Calu3 (cell line): ENCODE measurements around the gene C12orf60. TPM values are rescaled to one million over a fixed set of nuclear protein-coding genes. Genes with fewer than 3 reads are reported as not detected.
A peak's percentile ranks its signal among the peaks of the same experiment; 100 is the strongest.

Experiments
- BruUV-seq: library from RNA; stranded (reverse); fragments of 400-500 nt; replicated peaks from 2 replicates; lab custom pipeline; 2021; lab: Mats Ljungman, UMichigan
- CTCF ChIA-PET: fragments of 300-600 bp; sonication (Branson Sonifier 250); formaldehyde crosslinking; loops from one replicate; lab custom pipeline; 2022; ENCODE audit warnings: antibody characterized with exemption; lab: Charles Lee
- DNase-seq: peaks from one replicate; pipeline ENCODE4 v3.0.0; 2022
- H3K27ac Mint-ChIP-seq: one replicate; pipeline ENCODE4 v1.8.0; 2022; ENCODE audit warnings: mixed read lengths; ENCODE audit not compliant: unreplicated experiment
- H3K27me3 Mint-ChIP-seq: one replicate; pipeline ENCODE4 v1.8.0; 2022; ENCODE audit warnings: mixed read lengths; ENCODE audit not compliant: unreplicated experiment
- H3K36me3 Mint-ChIP-seq: one replicate; pipeline ENCODE4 v1.8.0; 2022; ENCODE audit warnings: mild to moderate bottlenecking, moderate library complexity, mixed read lengths; ENCODE audit not compliant: insufficient read depth, unreplicated experiment
- H3K4me1 Mint-ChIP-seq: one replicate; pipeline ENCODE4 v1.8.0; 2022; ENCODE audit warnings: mild to moderate bottlenecking, low read depth, mixed read lengths; ENCODE audit not compliant: unreplicated experiment
- H3K4me3 Mint-ChIP-seq: one replicate; pipeline ENCODE4 v1.8.0; 2022; ENCODE audit warnings: mild to moderate bottlenecking, low read depth, moderate library complexity, mixed read lengths; ENCODE audit not compliant: unreplicated experiment
- H3K9me3 Mint-ChIP-seq: one replicate; pipeline ENCODE4 v1.8.0; 2022; ENCODE audit warnings: low read depth, mixed read lengths; ENCODE audit not compliant: unreplicated experiment
- intact Hi-C: fragments of 100-400 bp; cut with micrococcal nuclease; formaldehyde crosslinking; loops from one replicate; pipeline ENCODE4 v1.10.0; 2022; ENCODE audit not compliant: unreplicated experiment
- total RNA-seq: library from RNA; stranded (reverse); gene quantifications from 2 replicates; pipeline ENCODE4 v1.2.3, GENCODE V29; 2022
- TF ChIP-seq, protein P1 (sequence below): fragments of 200-600 bp; IDR thresholded peaks from one replicate; pipeline ENCODE4 v1.8.0; 2022; ENCODE audit warnings: antibody characterized with exemption; ENCODE audit not compliant: unreplicated experiment

The C12orf60 gene
- total RNA-seq, 1 experiment from 2014 or later = 1.2 TPM

DNA sequence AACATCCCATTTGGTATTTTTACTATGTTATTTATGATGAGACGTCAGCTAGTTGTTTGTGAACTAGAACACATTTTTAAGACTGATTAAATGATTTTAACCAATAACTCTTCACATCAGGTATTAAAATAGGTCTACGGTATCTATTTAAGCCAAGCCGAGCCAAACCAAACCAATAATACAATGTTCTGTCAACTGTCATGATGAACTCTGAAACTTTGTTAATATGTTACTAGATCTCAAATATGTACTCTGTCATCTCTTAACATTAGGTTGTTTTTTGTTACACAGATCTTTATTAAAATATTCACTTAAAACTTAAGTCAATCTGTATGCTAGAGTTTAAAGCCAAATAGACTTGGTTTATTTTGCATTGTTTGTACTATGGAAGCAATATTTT lies 38.8 kb downstream of the C12orf60 start:
- intact Hi-C loops = loop anchor here (10.0 kb wide), 1 partner anchor 312 kb away; no protein-coding TSS in a partner anchor
- TF ChIP-seq, protein P1, sequence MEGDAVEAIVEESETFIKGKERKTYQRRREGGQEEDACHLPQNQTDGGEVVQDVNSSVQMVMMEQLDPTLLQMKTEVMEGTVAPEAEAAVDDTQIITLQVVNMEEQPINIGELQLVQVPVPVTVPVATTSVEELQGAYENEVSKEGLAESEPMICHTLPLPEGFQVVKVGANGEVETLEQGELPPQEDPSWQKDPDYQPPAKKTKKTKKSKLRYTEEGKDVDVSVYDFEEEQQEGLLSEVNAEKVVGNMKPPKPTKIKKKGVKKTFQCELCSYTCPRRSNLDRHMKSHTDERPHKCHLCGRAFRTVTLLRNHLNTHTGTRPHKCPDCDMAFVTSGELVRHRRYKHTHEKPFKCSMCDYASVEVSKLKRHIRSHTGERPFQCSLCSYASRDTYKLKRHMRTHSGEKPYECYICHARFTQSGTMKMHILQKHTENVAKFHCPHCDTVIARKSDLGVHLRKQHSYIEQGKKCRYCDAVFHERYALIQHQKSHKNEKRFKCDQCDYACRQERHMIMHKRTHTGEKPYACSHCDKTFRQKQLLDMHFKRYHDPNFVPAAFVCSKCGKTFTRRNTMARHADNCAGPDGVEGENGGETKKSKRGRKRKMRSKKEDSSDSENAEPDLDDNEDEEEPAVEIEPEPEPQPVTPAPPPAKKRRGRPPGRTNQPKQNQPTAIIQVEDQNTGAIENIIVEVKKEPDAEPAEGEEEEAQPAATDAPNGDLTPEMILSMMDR = no peak
- Mint-ChIP-seq H3K27ac (no peak overlapping the region), H3K4me1 (peaks cover 12% of the 10 kb centered on the region), H3K27me3 (no peaks in the 10 kb centered on the region), H3K36me3 (no peaks in the 10 kb centered on the region), H3K9me3 (no peaks in the 10 kb centered on the region), H3K4me3 (no peak overlapping the region)
- no peak for DNase-seq
- CTCF ChIA-PET = no interaction called here
- no TSS peak for BruUV-seq

DNA sequence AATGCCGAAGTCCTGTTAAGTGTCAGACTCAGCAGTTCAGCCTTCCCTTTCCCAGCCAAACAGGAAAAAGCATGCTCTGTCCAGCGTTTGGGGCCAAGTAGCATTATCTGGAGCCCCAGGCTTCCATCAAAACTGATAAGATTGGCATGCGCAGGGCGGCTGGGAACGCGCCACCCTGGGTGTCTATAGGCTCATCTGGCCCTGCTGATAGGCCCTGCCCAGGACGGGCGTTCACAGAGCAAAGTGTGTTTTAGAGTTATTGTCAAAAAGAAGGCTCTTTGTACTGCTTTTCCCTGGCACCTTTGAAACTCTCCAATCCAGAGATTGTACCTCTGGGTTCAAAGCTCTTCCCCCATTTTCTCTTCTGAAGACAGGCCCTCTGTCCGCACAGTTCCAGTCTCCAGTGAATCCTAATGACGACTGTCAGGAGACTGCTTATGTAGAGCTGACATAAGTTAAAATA lies 40.0 kb downstream of the C12orf60 start, which contains the start of gene ART4:
Gene ART4 (minus strand): TSS at position 102 of the 463 bp plus-strand sequence. CDS start 413 bp downstream, outside the sequence.
- intact Hi-C loops = loop anchor here (10.0 kb wide), 1 partner anchor 311 kb away; no protein-coding TSS in a partner anchor
- Mint-ChIP-seq H3K27ac (no peak within 1 kb of the TSS), H3K27me3 (no peaks in the 10 kb centered on the region), H3K9me3 (no peaks in the 10 kb centered on the region), H3K4me3 (no peak within 1 kb of the TSS), H3K36me3 (no peaks in the 10 kb centered on the region), H3K4me1 (peaks cover 12% of the 10 kb centered on the region)
- no peak for DNase-seq
- CTCF ChIA-PET = no interaction called here
- TF ChIP-seq, protein P1 = no peak
- BruUV-seq = no TSS peak

DNA sequence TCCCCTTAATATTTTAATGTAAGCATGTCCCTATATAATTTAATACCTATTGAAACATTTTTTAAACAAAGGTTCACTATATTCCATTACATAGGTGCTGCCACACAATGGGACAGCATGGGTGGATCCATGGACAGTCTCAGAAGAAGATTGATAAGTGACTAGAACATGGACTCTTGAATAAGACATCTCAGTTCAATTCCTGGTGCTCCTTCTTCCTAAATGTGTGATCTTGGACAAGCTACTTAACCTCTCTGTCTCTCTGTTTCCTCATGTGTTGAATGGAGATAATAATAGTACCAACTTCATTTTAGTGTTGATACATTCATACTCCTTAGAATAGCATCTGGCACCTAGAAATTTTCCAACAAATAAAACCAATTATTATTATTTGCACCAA lies 40.9 kb downstream of the C12orf60 start:
- no peaks in the 10 kb centered on the region for H3K9me3 Mint-ChIP-seq
- TF ChIP-seq, protein P1 = no peak
- no peak overlapping the region for H3K4me3 Mint-ChIP-seq
- no peak overlapping the region for H3K27ac Mint-ChIP-seq
- peaks cover 13% of the 10 kb centered on the region for H3K4me1 Mint-ChIP-seq
- intact Hi-C loops = loop anchor here (10.0 kb wide), 1 partner anchor 310 kb away; no protein-coding TSS in a partner anchor
- DNase-seq = no peak
- no peaks in the 10 kb centered on the region for H3K27me3 Mint-ChIP-seq
- CTCF ChIA-PET = no interaction called here
- H3K36me3 Mint-ChIP-seq = no peaks in the 10 kb centered on the region
- BruUV-seq = no TSS peak

DNA sequence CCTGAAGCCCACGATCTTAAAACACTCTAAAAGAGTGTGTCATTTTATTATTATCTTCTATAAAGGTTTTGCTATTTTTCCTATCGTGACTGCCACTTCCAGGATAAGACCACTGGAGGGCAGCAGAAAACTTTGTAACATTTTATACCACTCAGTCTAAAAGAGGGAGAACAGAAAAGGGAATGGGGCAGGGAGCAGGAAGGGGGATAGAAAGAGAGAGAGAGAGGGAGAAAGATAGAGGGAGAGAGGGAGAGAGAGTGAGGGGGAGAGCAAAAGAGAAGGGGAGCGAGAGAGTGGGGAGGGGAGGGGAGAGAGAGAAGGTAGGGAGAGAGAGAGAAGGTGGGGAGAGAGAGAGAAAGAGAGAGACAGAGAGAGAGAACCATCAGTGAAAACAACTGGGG lies 41.9 kb downstream of the C12orf60 start:
- Mint-ChIP-seq H3K4me3 (no peak overlapping the region), H3K27me3 (no peaks in the 10 kb centered on the region), H3K27ac (peak overlapping the region; percentile 12), H3K9me3 (no peaks in the 10 kb centered on the region), H3K4me1 (peaks cover 19% of the 10 kb centered on the region), H3K36me3 (no peaks in the 10 kb centered on the region)
- TF ChIP-seq, protein P1 = peak; percentile 50
- BruUV-seq = no TSS peak
- peak; percentile 50 for DNase-seq
- intact Hi-C loops = loop anchor here (1.0 to 10.0 kb wide), 5 partner anchors 34 to 309 kb away; partner anchors contain the start of gene MGP
- CTCF ChIA-PET = interaction anchor here (1.0 kb wide), 2 partner anchors 150 to 376 kb away, joined by 3 to 5 read pairs; partner anchors contain the start of gene RERG
